ENCODE results near the gene MT1H.

MT1H gene

GRCh38 chr16:56641166-56641565, 28.4 kb upstream of the MT1H start:
- Histone ChIP-seq H3K36me3 (ENCODE audit: control insufficient read depth, insufficient read depth, low read length) (no peaks in the 10 kb centered on the region), H3K4me3 (ENCODE audit: low read depth, low read length) (no peak overlapping the region), H3K4me1 (peaks cover 4% of the 10 kb centered on the region), H3K9me3 (ENCODE audit: control insufficient read depth, low read length) (no peaks in the 10 kb centered on the region), H2AFZ (no peak overlapping the region), H3K9ac (no peak overlapping the region), H3K79me2 (no peaks in the 10 kb centered on the region), H3K27ac (no peak overlapping the region), H3K4me2 (ENCODE audit: low read length) (no peak overlapping the region), H3K27me3 (ENCODE audit: control insufficient read depth, insufficient read depth, low read length) (no peaks in the 10 kb centered on the region)
- no peak for TF ChIP-seq CTCF (IDR thresholded peaks at IDR 0.05)

- peak; percentile 56 for TF ChIP-seq CTCF (IDR thresholded peaks at IDR 0.05)
- H3K9me3 ChIP-seq (ENCODE audit: control insufficient read depth, low read length), result no peaks in the 10 kb centered on the region
- H3K4me1 ChIP-seq, result peaks cover 4% of the 10 kb centered on the region
- H3K9ac ChIP-seq, result no peak overlapping the region
- H3K27ac ChIP-seq, result no peak overlapping the region
- H3K79me2 ChIP-seq, result no peaks in the 10 kb centered on the region
- H3K36me3 ChIP-seq (ENCODE audit: control insufficient read depth, insufficient read depth, low read length), result no peaks in the 10 kb centered on the region
- H3K27me3 ChIP-seq (ENCODE audit: control insufficient read depth, insufficient read depth, low read length), result no peaks in the 10 kb centered on the region
- H3K4me2 ChIP-seq (ENCODE audit: low read length), result peak overlapping the region; percentile 64
- peak overlapping the region; percentile 48 for H2AFZ ChIP-seq
- H3K4me3 ChIP-seq (ENCODE audit: low read depth, low read length), result peak overlapping the region; percentile 11
Observed at GRCh38 chr16:56643080-56643778, 26.4 kb upstream of the MT1H start.

GRCh38 chr16:56643833-56644232, 25.8 kb upstream of the MT1H start:
- H3K4me2 ChIP-seq (ENCODE audit: low read length), result peak overlapping the region; percentile 64
- peaks cover 4% of the 10 kb centered on the region for H3K4me1 ChIP-seq
- peak overlapping the region; percentile 11 for H3K4me3 ChIP-seq (ENCODE audit: low read depth, low read length)
- no peak overlapping the region for H3K27ac ChIP-seq
- no peaks in the 10 kb centered on the region for H3K27me3 ChIP-seq (ENCODE audit: control insufficient read depth, insufficient read depth, low read length)
- H2AFZ ChIP-seq, result peak overlapping the region; percentile 48
- TF ChIP-seq CTCF (IDR thresholded peaks at IDR 0.05), result no peak
- no peak overlapping the region for H3K9ac ChIP-seq
- no peaks in the 10 kb centered on the region for H3K79me2 ChIP-seq
- H3K36me3 ChIP-seq (ENCODE audit: control insufficient read depth, insufficient read depth, low read length), result no peaks in the 10 kb centered on the region
- H3K9me3 ChIP-seq (ENCODE audit: control insufficient read depth, low read length), result no peaks in the 10 kb centered on the region

GRCh38 chr16:56645311-56645710, 24.3 kb upstream of the MT1H start:
- no peak overlapping the region for H3K27ac ChIP-seq
- H3K79me2 ChIP-seq, result no peaks in the 10 kb centered on the region
- H3K4me3 ChIP-seq (ENCODE audit: low read depth, low read length), result no peak overlapping the region
- no peak overlapping the region for H3K9ac ChIP-seq
- no peaks in the 10 kb centered on the region for H3K36me3 ChIP-seq (ENCODE audit: control insufficient read depth, insufficient read depth, low read length)
- no peak overlapping the region for H3K4me2 ChIP-seq (ENCODE audit: low read length)
- H3K27me3 ChIP-seq (ENCODE audit: control insufficient read depth, insufficient read depth, low read length), result no peaks in the 10 kb centered on the region
- no peaks in the 10 kb centered on the region for H3K9me3 ChIP-seq (ENCODE audit: control insufficient read depth, low read length)
- H2AFZ ChIP-seq, result no peak overlapping the region
- TF ChIP-seq CTCF (IDR thresholded peaks at IDR 0.05), result no peak
- H3K4me1 ChIP-seq, result peaks cover 4% of the 10 kb centered on the region

GRCh38 chr16:56645838-56646237, 23.8 kb upstream of the MT1H start:
- no peaks in the 10 kb centered on the region for H3K9me3 ChIP-seq (ENCODE audit: control insufficient read depth, low read length)
- no peak overlapping the region for H3K27ac ChIP-seq
- H3K27me3 ChIP-seq (ENCODE audit: control insufficient read depth, insufficient read depth, low read length), result no peaks in the 10 kb centered on the region
- no peak overlapping the region for H2AFZ ChIP-seq
- peaks cover 4% of the 10 kb centered on the region for H3K4me1 ChIP-seq
- H3K4me3 ChIP-seq (ENCODE audit: low read depth, low read length), result no peak overlapping the region
- H3K4me2 ChIP-seq (ENCODE audit: low read length), result no peak overlapping the region
- no peak for TF ChIP-seq CTCF (IDR thresholded peaks at IDR 0.05)
- no peak overlapping the region for H3K9ac ChIP-seq
- no peaks in the 10 kb centered on the region for H3K79me2 ChIP-seq
- H3K36me3 ChIP-seq (ENCODE audit: control insufficient read depth, insufficient read depth, low read length), result no peaks in the 10 kb centered on the region
